Activated CD8-positive, alpha-beta memory T cell treated with anti-CD3 and anti-CD28 coated beads for 36 hours (primary cell): ENCODE results near the gene FHDC1. TPM values are rescaled to one million over a fixed set of nuclear protein-coding genes. Genes with fewer than 3 reads are reported as not detected.
"Not testable (repeated sequence)": the region's sequence is repeated elsewhere in the genome, so short reads cannot be mapped to it uniquely, and the experiment has no call there.

ENCODE experiments used
- CTCF ChIA-PET: fragments of 350-600 bp; sonication (Branson Sonifier 250); formaldehyde crosslinking; loops from one replicate; lab custom pipeline; 2021; ENCODE audit warnings: antibody characterized with exemption; lab: Charles Lee
- POLR2A ChIA-PET: fragments of 350-600 bp; sonication (Branson Sonifier 250); formaldehyde crosslinking; loops from one replicate; lab custom pipeline; 2021; ENCODE audit warnings: antibody characterized with exemption; lab: Charles Lee
- total RNA-seq, 2 experiments: library from RNA; stranded (reverse); gene quantifications; one replicate each; pipeline ENCODE4 v1.2.3, GENCODE V29; 2021

The FHDC1 gene
- total RNA-seq: under 1 TPM; 0.04 to 0.06 TPM

GRCh38 chr4:152935631-152936445, at the start of gene FHDC1:
TSS of gene FHDC1 (plus strand) at chr4:152936323. CDS start at chr4:152943058, 6,735 bp downstream.
- ChIA-PET CTCF (interaction anchor here (1.4 kb wide), 1 partner anchor 191 kb away, joined by 4 read pairs; no protein-coding TSS in a partner anchor), POLR2A (no interaction called here)

GRCh38 chr4:152887981-152888380, 48.1 kb upstream of the FHDC1 start:
- CTCF ChIA-PET: no interaction called here
- POLR2A ChIA-PET: no interaction called here

DNA sequence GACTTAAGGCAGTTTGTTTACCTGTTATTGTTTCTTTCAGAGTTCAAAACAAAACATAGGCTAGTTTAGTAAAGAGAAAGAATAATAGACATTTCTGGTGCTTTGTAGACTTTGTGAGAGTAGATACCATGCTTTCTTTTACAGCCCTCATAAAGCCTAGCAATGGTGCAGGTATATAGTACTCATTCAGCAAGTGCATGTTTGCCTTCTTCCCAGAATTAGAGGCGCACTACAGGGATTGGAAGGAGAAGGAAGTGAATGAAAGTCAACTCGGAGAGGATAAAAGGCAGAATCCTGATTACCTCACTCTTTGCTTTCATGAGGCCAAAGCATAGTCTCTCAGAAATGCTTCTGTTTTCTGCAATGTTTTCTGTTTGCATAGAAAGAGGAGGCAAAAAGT, 43.1 kb upstream of the FHDC1 start:
- POLR2A ChIA-PET: no interaction called here

GRCh38 chr4:152894673-152895072, 41.5 kb upstream of the FHDC1 start:
- POLR2A ChIA-PET: no interaction called here
- CTCF ChIA-PET: no interaction called here

More for the DNA sequence above, 43.1 kb upstream of the FHDC1 start:
- CTCF ChIA-PET: no interaction called here

DNA sequence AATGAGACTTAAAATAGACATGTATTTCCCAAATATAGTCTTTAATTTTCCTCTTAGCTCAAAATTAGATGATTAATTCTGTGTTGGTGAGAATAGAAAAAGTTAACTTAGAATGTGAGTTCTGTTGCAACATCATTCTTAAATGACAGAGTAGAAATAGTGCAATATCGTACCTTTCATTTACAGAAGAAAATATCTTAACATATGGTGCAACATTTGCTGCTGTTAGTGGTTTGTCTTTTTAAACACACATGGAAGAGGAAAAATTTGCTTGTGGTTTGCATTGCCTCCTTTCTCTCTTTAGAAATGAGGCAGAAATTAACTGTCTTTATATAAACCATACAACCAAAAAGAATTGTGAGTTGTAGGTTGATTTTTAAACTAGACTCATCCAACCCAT, 39.3 kb upstream of the FHDC1 start:
- CTCF ChIA-PET: no interaction called here
- POLR2A ChIA-PET: no interaction called here

DNA sequence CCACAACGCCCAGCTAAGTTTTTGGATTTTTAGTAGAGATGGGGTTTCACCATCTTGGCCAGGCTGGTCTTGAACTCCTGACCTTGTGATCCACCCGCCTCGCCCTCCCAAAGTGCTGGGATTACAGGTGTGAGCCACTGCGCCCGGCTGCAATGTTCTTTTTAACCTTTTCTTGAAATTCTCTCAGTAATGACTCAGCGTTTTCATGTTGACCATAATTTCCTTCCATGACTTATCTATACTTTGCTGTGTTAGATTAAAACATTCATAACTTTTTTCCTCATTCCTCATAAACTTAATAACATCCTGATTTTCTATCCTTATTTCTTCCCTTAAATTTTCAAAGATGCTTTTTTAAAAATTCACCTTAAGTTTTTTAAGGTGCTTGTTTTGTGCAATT, 38.0 kb upstream of the FHDC1 start:
- POLR2A ChIA-PET, CTCF ChIA-PET: not testable (repeated sequence)

- ChIA-PET CTCF (no interaction called here), POLR2A (no interaction called here)
Observed at GRCh38 chr4:152898606-152899005, 37.5 kb upstream of the FHDC1 start.

DNA sequence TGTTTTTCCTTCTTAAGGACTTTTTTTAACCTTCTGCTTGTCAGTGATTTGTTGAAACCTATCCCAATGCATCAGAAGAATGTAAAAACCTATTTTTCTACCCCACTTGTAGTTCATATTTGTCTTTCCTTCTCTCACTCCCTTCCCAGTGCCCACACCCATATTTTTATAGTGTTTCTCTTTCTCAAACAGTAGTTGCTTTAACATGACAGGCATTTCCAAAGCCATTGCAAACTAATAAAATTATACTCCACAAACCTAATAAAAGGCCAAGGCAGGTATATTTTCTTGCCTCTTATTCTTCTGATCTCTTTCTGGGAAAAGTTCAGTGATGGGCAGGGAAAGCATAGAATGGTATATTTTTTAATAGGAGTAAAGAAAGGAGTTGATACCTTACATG, 35.7 kb upstream of the FHDC1 start:
- ChIA-PET CTCF (no interaction called here), POLR2A (no interaction called here)

DNA sequence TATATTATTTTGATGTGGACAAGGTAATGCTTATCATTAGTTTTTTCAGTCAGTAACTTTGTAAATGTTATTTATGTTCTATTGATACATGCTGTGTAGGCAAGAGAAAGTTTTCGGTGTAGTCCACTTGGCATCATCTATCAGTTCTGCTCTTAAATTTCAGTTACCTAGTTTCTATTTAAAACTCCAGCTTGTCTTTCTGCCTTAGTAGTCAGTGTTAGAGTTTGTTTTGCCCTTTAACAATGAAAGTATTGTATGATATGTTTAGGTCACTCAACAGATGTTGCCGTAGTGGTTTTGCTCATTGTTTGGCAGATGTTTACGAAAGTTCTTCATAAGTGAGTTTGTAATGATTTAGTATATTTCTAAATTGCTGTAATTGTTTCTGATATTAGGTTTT, 34.9 kb upstream of the FHDC1 start:
- CTCF ChIA-PET: no interaction called here
- POLR2A ChIA-PET: no interaction called here

- ChIA-PET CTCF (no interaction called here), POLR2A (no interaction called here)
Observed at GRCh38 chr4:152903658-152904057, 32.5 kb upstream of the FHDC1 start.

- ChIA-PET POLR2A (no interaction called here), CTCF (no interaction called here)
Observed at GRCh38 chr4:152909901-152910300, 26.2 kb upstream of the FHDC1 start.

GRCh38 chr4:152910521-152910920, 25.6 kb upstream of the FHDC1 start:
- ChIA-PET CTCF (interaction anchor here (0.8 kb wide), 1 partner anchor 40 kb away, joined by 3 read pairs; no protein-coding TSS in a partner anchor), POLR2A (no interaction called here)

DNA sequence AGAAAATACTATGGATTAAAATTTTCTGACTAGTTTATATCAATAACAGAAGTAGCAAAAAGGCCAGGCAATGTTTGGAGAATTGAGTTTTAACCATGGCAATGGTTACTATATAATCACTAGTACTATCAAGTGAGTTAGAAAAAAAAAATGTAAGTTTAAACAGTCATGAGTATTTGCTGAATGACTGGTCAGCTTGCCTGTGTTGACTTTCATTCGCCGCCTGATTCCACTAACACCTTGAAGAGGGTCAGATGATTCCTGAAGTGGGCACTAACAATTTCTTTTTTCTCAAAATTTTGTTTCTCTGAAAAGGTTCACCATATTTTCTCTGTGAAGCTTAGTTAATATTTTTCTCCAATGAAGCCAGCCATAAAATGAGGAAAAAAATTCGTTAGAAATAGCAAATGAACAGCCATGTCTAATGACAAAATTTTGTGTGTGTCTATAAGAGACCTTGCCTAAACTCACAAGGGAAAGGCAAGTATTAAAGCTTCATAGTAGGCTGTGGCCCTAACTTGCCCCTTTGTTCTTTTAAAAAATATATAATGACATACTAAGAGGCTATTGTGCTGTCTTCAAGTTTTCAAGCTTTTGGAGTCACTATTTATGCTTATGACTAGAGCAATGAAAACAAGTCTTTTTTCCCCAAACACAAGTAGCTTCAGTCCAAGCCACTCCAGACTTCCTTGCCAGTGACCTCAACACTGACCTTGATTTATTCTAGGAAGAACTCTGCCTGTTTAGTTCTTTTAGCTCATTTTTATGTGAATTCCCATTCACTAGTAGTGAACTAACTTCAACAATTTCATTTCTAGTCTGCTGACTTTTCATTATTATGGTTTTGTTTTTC, 18.4 kb upstream of the FHDC1 start:
- ChIA-PET POLR2A (no interaction called here), CTCF (no interaction called here)

- POLR2A ChIA-PET: no interaction called here
Observed at GRCh38 chr4:152919826-152920225, 16.3 kb upstream of the FHDC1 start.

GRCh38 chr4:152920768-152921167, 15.4 kb upstream of the FHDC1 start:
- ChIA-PET CTCF (no interaction called here), POLR2A (no interaction called here)

More at GRCh38 chr4:152919826-152920225, 16.3 kb upstream of the FHDC1 start:
- CTCF ChIA-PET: no interaction called here

DNA sequence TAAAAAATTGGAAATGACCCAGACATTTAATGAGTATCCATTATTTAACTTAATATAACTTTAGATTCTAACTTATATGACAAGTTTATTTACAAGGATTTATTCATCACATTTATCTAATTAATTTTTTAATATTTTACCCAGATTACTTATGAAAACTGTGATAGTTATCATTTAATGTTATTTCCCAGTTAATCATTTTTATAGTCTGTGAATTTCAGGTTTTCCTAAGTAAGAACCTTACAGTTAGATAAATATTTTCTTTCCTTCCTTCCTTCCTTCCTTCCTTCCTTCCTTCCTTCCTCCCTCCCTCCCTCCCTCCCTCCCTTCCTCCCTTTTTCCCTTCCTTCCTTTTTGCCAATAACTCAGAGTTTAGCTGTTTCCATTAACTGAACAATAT, 14.8 kb upstream of the FHDC1 start:
- POLR2A ChIA-PET: no interaction called here
- CTCF ChIA-PET: no interaction called here

DNA sequence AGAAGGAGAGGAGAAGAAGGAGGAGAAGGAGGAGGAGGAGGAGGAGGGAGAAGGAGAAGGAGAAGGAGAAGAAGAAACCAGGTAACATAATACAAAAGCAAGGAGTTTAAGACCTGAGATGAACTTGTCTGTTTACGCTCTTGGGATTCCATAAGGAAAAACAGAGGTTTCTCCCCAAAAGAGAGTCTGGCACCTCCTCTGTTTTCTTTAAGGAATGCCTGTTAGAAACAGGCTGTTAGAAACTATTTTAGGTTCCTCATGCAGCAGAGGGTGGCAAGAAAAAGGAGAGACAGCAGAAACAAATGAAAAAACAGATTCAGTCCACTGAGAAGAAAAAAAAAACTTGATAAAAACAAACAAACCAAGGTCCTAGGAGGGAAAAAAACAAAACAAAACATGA, 10.3 kb upstream of the FHDC1 start:
- ChIA-PET CTCF (interaction anchor here (0.7 kb wide), 1 partner anchor 164 kb away, joined by 3 read pairs; no protein-coding TSS in a partner anchor), POLR2A (no interaction called here)

DNA sequence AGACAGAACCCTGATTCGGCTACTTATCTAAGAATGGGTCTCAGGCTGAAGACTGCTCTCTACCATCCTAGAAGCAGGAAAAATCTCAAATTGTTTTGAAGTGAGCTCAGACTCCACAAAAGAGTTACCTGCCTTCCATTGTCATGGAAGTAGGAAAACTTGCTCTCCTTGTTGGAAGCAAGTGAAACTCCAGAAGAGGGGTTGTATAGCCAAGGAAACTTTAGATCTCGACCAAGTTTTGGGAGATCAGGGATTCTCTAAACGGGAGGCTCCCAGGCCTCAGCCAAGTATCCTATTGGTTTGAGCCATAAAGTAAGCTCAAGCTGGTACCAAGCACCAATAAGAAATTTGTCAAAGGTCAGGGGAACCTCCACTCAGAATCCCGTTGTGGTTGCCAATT, 9.2 kb upstream of the FHDC1 start:
- POLR2A ChIA-PET: no interaction called here
- CTCF ChIA-PET: no interaction called here

DNA sequence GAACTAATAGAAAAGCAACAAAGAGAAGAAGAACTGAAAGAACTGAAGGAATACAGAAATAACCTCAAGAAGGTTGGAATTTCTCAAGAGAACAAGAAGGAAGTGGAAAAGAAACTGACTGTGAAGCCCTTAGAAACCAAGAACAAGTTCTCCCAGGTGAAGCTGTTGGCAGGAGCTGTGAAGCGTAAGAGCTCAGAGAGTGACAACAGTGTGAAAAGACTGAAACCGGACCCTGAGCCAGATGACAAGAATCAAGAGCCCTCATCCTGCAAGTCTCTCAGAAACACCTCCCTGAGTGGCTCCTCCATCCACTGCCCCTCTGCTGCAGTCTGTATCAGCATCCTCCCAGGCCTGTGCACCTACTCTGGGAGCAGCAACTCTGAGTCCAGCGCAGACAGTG, 8.4 kb upstream of the FHDC1 start:
- POLR2A ChIA-PET: no interaction called here
- CTCF ChIA-PET: no interaction called here

DNA sequence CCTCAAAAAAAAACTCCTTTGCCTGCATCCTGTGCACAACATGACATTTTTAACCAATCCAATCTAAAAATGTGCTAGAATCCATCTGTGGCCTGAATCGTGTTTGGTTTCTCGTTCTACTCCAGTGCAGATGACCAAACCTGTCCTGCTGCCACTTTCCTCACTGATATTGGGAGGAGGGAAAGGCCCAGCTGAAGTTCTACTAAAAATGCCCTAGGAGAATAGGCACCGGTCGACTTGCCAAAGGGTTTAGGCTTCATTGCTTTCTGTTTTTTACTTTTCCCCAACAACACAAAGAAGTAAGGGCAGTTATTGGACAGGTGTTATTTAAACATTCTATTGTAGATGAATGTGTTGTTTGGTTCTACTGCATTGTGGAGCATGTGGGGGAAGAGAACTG, 7.8 kb upstream of the FHDC1 start:
- POLR2A ChIA-PET: no interaction called here
- CTCF ChIA-PET: no interaction called here

DNA sequence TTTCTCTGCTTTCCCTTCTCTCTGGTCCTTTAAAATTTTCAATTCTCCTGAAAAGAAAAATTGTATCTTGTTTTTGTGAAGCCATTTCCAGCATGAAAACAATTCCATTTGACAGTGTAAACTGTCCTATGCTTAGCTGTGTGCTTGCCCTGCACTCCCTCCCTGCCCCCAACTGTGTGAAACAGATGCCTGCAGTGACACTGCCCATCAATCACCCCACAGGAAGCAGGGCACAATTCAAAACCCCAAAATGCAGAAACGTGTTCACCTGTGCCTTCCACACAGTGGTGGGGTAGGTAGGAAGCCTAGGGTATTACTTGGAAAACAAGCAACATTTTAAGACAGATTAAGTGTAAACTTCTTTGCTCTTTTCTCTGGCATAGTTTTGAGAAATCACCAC, 6.2 kb upstream of the FHDC1 start:
- CTCF ChIA-PET: no interaction called here
- POLR2A ChIA-PET: no interaction called here
